ENCODE results near the gene USH2A. TPM values are rescaled to one million over a fixed set of nuclear protein-coding genes. Genes with fewer than 3 reads are reported as not detected.

The USH2A gene
- total RNA-seq, 3 donors from 2014 or later: not detected

DNA sequence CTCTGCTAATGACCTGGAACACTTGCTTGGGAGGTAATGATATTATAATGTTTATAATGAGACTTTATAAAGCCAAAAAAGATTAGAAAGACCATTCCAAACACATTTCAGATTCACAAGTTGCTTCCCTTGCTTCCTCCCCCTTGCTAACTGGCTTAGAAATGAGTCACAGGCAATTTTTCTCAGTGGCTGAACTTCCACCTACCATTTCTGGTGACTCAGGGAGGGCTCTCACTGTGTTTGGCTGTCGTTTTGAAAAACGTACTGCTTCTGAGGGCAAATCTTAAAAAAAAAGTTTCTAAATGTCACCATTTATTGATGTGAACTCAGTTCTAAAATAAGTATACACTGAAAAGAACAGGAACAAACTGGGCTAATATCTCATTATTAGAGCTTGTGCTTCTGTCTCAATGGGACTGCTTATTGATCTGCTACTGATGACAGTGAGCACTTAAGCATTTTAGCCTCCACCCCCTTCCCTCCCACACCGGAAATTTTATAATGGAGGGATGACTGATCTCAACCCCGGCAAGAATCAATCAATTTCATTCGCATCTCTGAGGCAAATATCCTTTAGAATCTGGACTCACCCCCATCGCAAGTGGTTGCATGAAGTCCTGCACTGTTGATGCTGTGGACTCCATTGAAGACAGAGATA, 577.9 kb downstream of the USH2A start:
- Histone ChIP-seq H3K4me3 (no peak overlapping the region), H3K36me3 (no peaks in the 10 kb centered on the region), H3K9me3 (peaks cover 0 to 5% of the 10 kb centered on the region in 2 donors), H3K27ac (no peak overlapping the region), H3K4me1 (no peaks in the 10 kb centered on the region), H3K27me3 (no peaks in the 10 kb centered on the region)
- intact Hi-C loops (cut with DNase I; ENCODE audit: low total_unique reads): no loop called here
- DNase-seq (ENCODE audit: low spot score in 2 of 2): no peak
- TF ChIP-seq POLR2AphosphoS5 (IDR thresholded peaks at IDR 0.05): no peak
- TF ChIP-seq, protein P1, sequence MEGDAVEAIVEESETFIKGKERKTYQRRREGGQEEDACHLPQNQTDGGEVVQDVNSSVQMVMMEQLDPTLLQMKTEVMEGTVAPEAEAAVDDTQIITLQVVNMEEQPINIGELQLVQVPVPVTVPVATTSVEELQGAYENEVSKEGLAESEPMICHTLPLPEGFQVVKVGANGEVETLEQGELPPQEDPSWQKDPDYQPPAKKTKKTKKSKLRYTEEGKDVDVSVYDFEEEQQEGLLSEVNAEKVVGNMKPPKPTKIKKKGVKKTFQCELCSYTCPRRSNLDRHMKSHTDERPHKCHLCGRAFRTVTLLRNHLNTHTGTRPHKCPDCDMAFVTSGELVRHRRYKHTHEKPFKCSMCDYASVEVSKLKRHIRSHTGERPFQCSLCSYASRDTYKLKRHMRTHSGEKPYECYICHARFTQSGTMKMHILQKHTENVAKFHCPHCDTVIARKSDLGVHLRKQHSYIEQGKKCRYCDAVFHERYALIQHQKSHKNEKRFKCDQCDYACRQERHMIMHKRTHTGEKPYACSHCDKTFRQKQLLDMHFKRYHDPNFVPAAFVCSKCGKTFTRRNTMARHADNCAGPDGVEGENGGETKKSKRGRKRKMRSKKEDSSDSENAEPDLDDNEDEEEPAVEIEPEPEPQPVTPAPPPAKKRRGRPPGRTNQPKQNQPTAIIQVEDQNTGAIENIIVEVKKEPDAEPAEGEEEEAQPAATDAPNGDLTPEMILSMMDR (IDR thresholded peaks at IDR 0.05): no peak
- no peak for TF ChIP-seq POLR2A (IDR thresholded peaks at IDR 0.05)

- intact Hi-C loops (cut with DNase I; ENCODE audit: low total_unique reads): no loop called here
- Histone ChIP-seq H3K4me1 (no peaks in the 10 kb centered on the region), H3K9me3 (peaks cover 0 to 5% of the 10 kb centered on the region in 2 donors), H3K36me3 (no peaks in the 10 kb centered on the region), H3K27me3 (no peaks in the 10 kb centered on the region), H3K27ac (no peak overlapping the region), H3K4me3 (no peak overlapping the region)
- no peak for DNase-seq (ENCODE audit: low spot score in 2 of 2)
- no peak for TF ChIP-seq POLR2A (IDR thresholded peaks at IDR 0.05)
- TF ChIP-seq, protein P1 (IDR thresholded peaks at IDR 0.05): no peak
- TF ChIP-seq POLR2AphosphoS5 (IDR thresholded peaks at IDR 0.05): no peak
Measured at GRCh38 chr1:215844777-215845176, 578.5 kb downstream of the USH2A start.

DNA sequence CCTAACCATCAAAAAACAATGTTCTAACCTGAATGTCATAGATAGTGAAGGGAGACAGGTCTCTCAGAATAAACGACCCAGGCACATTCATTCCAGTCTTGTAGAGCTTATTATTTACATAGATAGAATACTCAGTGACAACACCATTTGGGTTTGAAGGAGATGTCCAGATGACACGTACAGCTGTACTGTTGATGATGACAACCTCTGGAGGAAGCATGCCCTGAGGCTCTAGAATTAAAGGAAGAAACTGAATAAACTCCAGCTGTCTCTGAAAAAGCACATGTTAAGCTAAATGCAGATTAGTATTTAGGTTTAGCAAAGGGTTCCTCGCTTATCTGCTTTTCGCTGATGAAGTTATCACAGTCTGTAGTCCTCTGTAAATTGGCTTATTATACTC, 579.0 kb downstream of the USH2A start:
- intact Hi-C loops (cut with DNase I; ENCODE audit: low total_unique reads): no loop called here
- Histone ChIP-seq H3K4me3 (no peak overlapping the region), H3K27me3 (no peaks in the 10 kb centered on the region), H3K36me3 (no peaks in the 10 kb centered on the region), H3K4me1 (no peaks in the 10 kb centered on the region), H3K27ac (no peak overlapping the region), H3K9me3 (peaks cover 0 to 5% of the 10 kb centered on the region in 2 donors)
- TF ChIP-seq, protein P1 (IDR thresholded peaks at IDR 0.05): no peak
- TF ChIP-seq POLR2A (IDR thresholded peaks at IDR 0.05) (no peak), POLR2AphosphoS5 (IDR thresholded peaks at IDR 0.05) (no peak)
- no peak for DNase-seq (ENCODE audit: low spot score in 2 of 2)

DNA sequence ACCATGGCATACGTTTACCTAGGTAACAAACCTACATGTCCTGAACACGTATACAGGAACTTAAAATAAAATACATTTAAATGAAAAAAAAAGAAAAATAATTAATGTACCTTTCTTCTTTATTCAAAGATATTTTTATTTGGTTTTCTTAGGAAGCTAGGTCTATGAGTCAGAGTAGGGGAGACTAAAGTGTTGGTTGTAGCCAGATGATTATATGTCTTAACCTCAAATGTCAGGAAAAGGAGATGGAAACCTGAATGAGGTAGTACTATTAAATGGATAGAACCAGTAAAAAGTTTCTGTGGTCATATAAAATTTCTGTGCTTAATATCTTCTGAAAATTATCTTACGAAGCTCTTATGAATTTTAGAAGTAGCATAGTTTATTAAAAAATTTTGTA, 580.3 kb downstream of the USH2A start:
- TF ChIP-seq, protein P1 (IDR thresholded peaks at IDR 0.05): no peak
- TF ChIP-seq POLR2A (IDR thresholded peaks at IDR 0.05) (no peak), POLR2AphosphoS5 (IDR thresholded peaks at IDR 0.05) (no peak)
- Histone ChIP-seq H3K9me3 (peaks cover 0 to 5% of the 10 kb centered on the region in 2 donors), H3K27ac (no peak overlapping the region), H3K4me3 (no peak overlapping the region), H3K27me3 (no peaks in the 10 kb centered on the region), H3K36me3 (no peaks in the 10 kb centered on the region), H3K4me1 (no peaks in the 10 kb centered on the region)
- intact Hi-C loops (cut with DNase I; ENCODE audit: low total_unique reads): no loop called here
- no peak for DNase-seq (ENCODE audit: low spot score in 2 of 2)

GRCh38 chr1:215835951-215836350, 587.3 kb downstream of the USH2A start:
- no peaks in the 10 kb centered on the region for H3K27me3 ChIP-seq
- no peak for TF ChIP-seq POLR2AphosphoS5 (IDR thresholded peaks at IDR 0.05)
- no peak for TF ChIP-seq POLR2A (IDR thresholded peaks at IDR 0.05)
- TF ChIP-seq, protein P1 (IDR thresholded peaks at IDR 0.05): no peak
- H3K9me3 ChIP-seq: no peaks in the 10 kb centered on the region
- DNase-seq (ENCODE audit: low spot score in 2 of 2): no peak
- H3K36me3 ChIP-seq: no peaks in the 10 kb centered on the region
- no peaks in the 10 kb centered on the region for H3K4me1 ChIP-seq
- intact Hi-C loops (cut with DNase I; ENCODE audit: low total_unique reads): no loop called here
- H3K27ac ChIP-seq: no peak overlapping the region
- H3K4me3 ChIP-seq: no peak overlapping the region

Data from breast epithelium (tissue), 4 donors.